K562 (cell line): ENCODE measurements around the gene FCGBP. TPM values are rescaled to one million over a fixed set of nuclear protein-coding genes. Genes with fewer than 3 reads are reported as not detected.

Source experiments
- ATF3 ChIP-seq, 2 experiments: fragments of 450-650 bp in 1 of 2; sonication (generic) in 1 of 2; formaldehyde crosslinking in 1 of 2; IDR thresholded peaks in 1 of 2; conservative IDR thresholded peaks in 1 of 2; 2 replicates each; pipeline versions ENCODE4 v1.6.1 to v1.8.1; 2016 to 2023; ENCODE audit warnings: mild to moderate bottlenecking in 2 of 2, moderate library complexity in 2 of 2, inconsistent platforms in 1 of 2, missing genetic modification reagents in 1 of 2
- E4F1 ChIP-seq: fragments of 250-450 bp; sonication (Bioruptor Pico); IDR thresholded peaks from 2 replicates; pipeline ENCODE4 v1.5.0; 2021; ENCODE audit warnings: mild to moderate bottlenecking, borderline replicate concordance
- FOXM1 ChIP-seq, 2 experiments: fragments of 450-650 bp in 1 of 2; sonication (generic) in 1 of 2; formaldehyde crosslinking in 1 of 2; IDR thresholded peaks; 2 replicates each; pipeline versions ENCODE4 v1.6.1 to v1.9.0; 2017 to 2022; ENCODE audit warnings: low read depth in 2 of 2, mild to moderate bottlenecking in 2 of 2, missing genetic modification reagents in 1 of 2, moderate library complexity in 1 of 2
- NR0B1 ChIP-seq: fragments of 450-650 bp; IDR thresholded peaks from one replicate; pipeline ENCODE4 v1.6.1; 2018; ENCODE audit warnings: mild to moderate bottlenecking, moderate library complexity; ENCODE audit not compliant: partially characterized antibody
- NR2F6 ChIP-seq: fragments of 450-650 bp; formaldehyde crosslinking; IDR thresholded peaks from 2 replicates; pipeline ENCODE4 v1.4.0; 2020; ENCODE audit warnings: mild to moderate bottlenecking
- SPI1 ChIP-seq: IDR thresholded peaks from 2 replicates; pipeline ENCODE4 v1.6.1; 2011; ENCODE audit warnings: low read depth, low read length, control low read depth, borderline replicate concordance
- SUPT5H ChIP-seq: fragments of 450-650 bp; IDR thresholded peaks from 2 replicates; pipeline ENCODE4 v1.6.1; 2016
- VEZF1 ChIP-seq: fragments of 200-800 bp; sonication (Bioruptor generic); IDR thresholded peaks from 2 replicates; pipeline ENCODE4 v1.6.1; 2017; ENCODE audit warnings: missing genetic modification characterization, missing compliant biosample characterization
- ZBTB34 ChIP-seq: fragments of 250-450 bp; sonication (Bioruptor Pico); IDR thresholded peaks from 2 replicates; pipeline ENCODE4 v1.8.0; 2021; ENCODE audit warnings: mild to moderate bottlenecking, moderate library complexity
- ZKSCAN1 ChIP-seq: fragments of 150-350 bp; IDR thresholded peaks from 2 replicates; pipeline ENCODE4 v1.6.1; 2016; ENCODE audit warnings: low read depth, low read length
- ZNF124 ChIP-seq: sonication (generic); formaldehyde crosslinking; IDR thresholded peaks from 2 replicates; pipeline ENCODE4 v1.8.1; 2022; ENCODE audit warnings: missing genetic modification reagents
- ZNF134 ChIP-seq: fragments of 250-450 bp; sonication (Bioruptor Pico); conservative IDR thresholded peaks from 2 replicates; pipeline ENCODE4 v1.4.0; 2020
- ZNF140 ChIP-seq: fragments of 250-450 bp; sonication (Bioruptor Pico); IDR thresholded peaks from 2 replicates; pipeline ENCODE4 v1.8.0; 2021; ENCODE audit warnings: moderate library complexity, mild to moderate bottlenecking, inconsistent platforms
- ZNF165 ChIP-seq: fragments of 250-450 bp; sonication (Bioruptor Pico); IDR thresholded peaks from 2 replicates; pipeline ENCODE4 v1.4.0; 2020; ENCODE audit warnings: borderline replicate concordance
- ZNF197 ChIP-seq: fragments of 200-800 bp; sonication (Bioruptor generic); IDR thresholded peaks from 2 replicates; pipeline ENCODE4 v1.6.1; 2016; ENCODE audit warnings: low read depth, missing genetic modification characterization, missing compliant biosample characterization
- ZNF431 ChIP-seq: sonication (generic); formaldehyde crosslinking; IDR thresholded peaks from 2 replicates; pipeline ENCODE4 v1.8.0; 2022; ENCODE audit warnings: mild to moderate bottlenecking, missing genetic modification reagents
- ZNF561 ChIP-seq: fragments of 450-650 bp; formaldehyde crosslinking; conservative IDR thresholded peaks from 2 replicates; pipeline ENCODE4 v1.4.0; 2020; ENCODE audit warnings: mild to moderate bottlenecking, moderate library complexity
- ZNF584 ChIP-seq: fragments of 200-800 bp; sonication (Bioruptor generic); IDR thresholded peaks from 2 replicates; pipeline ENCODE4 v1.6.1; 2016; ENCODE audit warnings: low read depth, mild to moderate bottlenecking, missing genetic modification characterization, missing compliant biosample characterization
- ZNF699 ChIP-seq: fragments of 250-450 bp; sonication (Bioruptor Pico); IDR thresholded peaks from 2 replicates; pipeline ENCODE4 v1.8.0; 2021; ENCODE audit warnings: mild to moderate bottlenecking, moderate library complexity; ENCODE audit not compliant: insufficient replicate concordance
- ZNF79 ChIP-seq: fragments of 250-450 bp; sonication (Bioruptor Pico); IDR thresholded peaks from 2 replicates; pipeline ENCODE4 v1.4.0; 2020; ENCODE audit warnings: low read depth, mild to moderate bottlenecking, moderate library complexity
- polyA plus RNA-seq, 8 experiments: library from polyadenylated mRNA; depleted of rRNA in 4 of 8; stranded (reverse) in 5 of 8; unstranded in 3 of 8; fragments of >200 nt; fragmentation: Nextera tagmentation in 2 of 8; fragmentation: Illumina TruSeq in 1 of 8; extraction: Ambion mirVana in 2 of 8; extraction: Trizol in 1 of 8; gene quantifications; 2 replicates each; pipeline versions ENCODE4 v1.2.1 to v1.2.3, GENCODE V29; 2011 to 2014; ENCODE audit warnings: inconsistent platforms in 1 of 8, missing spikeins in 1 of 8
- total RNA-seq, 7 experiments: library from RNA; depleted of rRNA in 6 of 7; stranded (reverse); fragments of >200 nt in 6 of 7; fragmentation: Illumina TruSeq in 2 of 7; extraction: Trizol in 2 of 7; gene quantifications; 2 replicates each; pipeline versions ENCODE4 v1.2.1 to v1.2.3, GENCODE V29; 2011 to 2021; ENCODE audit warnings: low replicate concordance in 1 of 7

FCGBP gene
- total and polyA plus RNA-seq, 9 of the 15 experiments (the other 6 are each of a cell fraction or from before 2014, with no cell fraction given), result 0.01 to 1.5 (median 0.13) TPM; not detected in 4

- no peak for TF ChIP-seq ZNF431 (CRISPR knock-in tag)
- no peak for TF ChIP-seq NR0B1
- TF ChIP-seq SPI1, result no peak
- no peak for TF ChIP-seq E4F1
- TF ChIP-seq VEZF1, result peak; percentile 37
- no peak for TF ChIP-seq ZNF165
- TF ChIP-seq ZNF584 (CRISPR knock-in tag), result no peak
- no peak for TF ChIP-seq ZNF561
- TF ChIP-seq ZNF134 (CRISPR knock-in tag), result no peak
- no peak for TF ChIP-seq ZBTB34 (CRISPR knock-in tag)
- TF ChIP-seq ZNF140 (CRISPR knock-in tag), result no peak
- no peak for TF ChIP-seq ZNF79
- 0 out of 2 replicates have a peak, but pooled peaks have one; percentile 41 for TF ChIP-seq ZNF197 (CRISPR knock-in tag)
- TF ChIP-seq FOXM1 (IDR thresholded peaks at IDR 0.05; ENCODE audit: low read depth), result no peak
- TF ChIP-seq FOXM1 (CRISPR knock-in tag; IDR thresholded peaks at IDR 0.05; ENCODE audit: low read depth), result no peak
- peak; percentile 33 for TF ChIP-seq SUPT5H
- peak; percentile 8; the same call in 1 of the 2 replicates for TF ChIP-seq ZKSCAN1
- no peak for TF ChIP-seq ATF3 (IDR thresholded peaks at IDR 0.05)
- TF ChIP-seq ATF3 (CRISPR knock-in tag; conservative IDR thresholded peaks at IDR 0.05), result no peak
- no peak for TF ChIP-seq NR2F6 (CRISPR knock-in tag)
- TF ChIP-seq ZNF699 (CRISPR knock-in tag), result no peak
- TF ChIP-seq ZNF124 (CRISPR knock-in tag), result no peak
Measured at GRCh38 chr19:39969681-39970424, 35.4 kb upstream of the FCGBP start (continued).
